OCI-LY3 (cell line): ENCODE results near the gene SLIT1.

Experiments
- CTCF ChIP-seq: fragments of 200-600, 300-600 bp; sonication (generic); IDR thresholded peaks from 2 replicates; pipeline ENCODE4 v1.5.1; 2014; ENCODE audit warnings: antibody characterized with exemption, low read length, low read depth
- EZH2phosphoT487 ChIP-seq: fragments of 200-600 bp; shearing (Covaris generic); IDR thresholded peaks from 2 replicates; pipeline ENCODE4 v1.6.1; 2018; ENCODE audit warnings: antibody characterized with exemption, mixed run types, low read depth

- no peak for TF ChIP-seq CTCF
- TF ChIP-seq EZH2phosphoT487: no peak
These were observed 54.6 kb downstream of the SLIT1 start for GRCh38 chr10:97131181-97131628.
